ENCODE results near the gene TRIM23.
A peak's percentile ranks its signal among the peaks of the same experiment; 100 is the strongest.

Gene TRIM23

DNA sequence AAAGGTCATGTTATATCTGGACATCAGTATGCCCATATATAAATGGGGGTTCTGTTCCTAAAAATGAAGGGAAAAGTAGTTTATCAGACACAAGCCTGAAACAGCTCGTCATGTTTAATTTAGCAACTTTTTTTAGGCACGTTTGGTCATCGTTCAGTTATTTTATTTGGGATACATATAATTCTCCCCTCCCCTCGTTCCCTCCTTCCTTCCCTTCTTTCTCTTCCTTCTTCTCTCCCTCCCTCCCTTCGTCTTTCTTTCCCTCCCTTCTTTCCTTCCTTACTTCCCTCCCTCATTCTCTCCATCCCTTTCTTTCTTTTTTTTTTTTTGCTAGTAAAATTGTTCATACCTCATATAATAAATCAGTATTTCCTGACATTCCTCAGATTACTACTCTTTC lies 57.6 kb downstream of the TRIM23 start:
- no peaks in the 10 kb centered on the region for H3K9me3 ChIP-seq (ENCODE audit: insufficient read depth, low read length, severe bottlenecking)
- peaks cover 53% of the 10 kb centered on the region for H3K79me2 ChIP-seq (ENCODE audit: insufficient read depth, low read length)
- ATAC-seq (ENCODE audit: insufficient read depth, low read depth): no peak
- H3K36me3 ChIP-seq (ENCODE audit: insufficient read depth, low read length): peaks cover 38% of the 10 kb centered on the region
- H3K27me3 ChIP-seq (ENCODE audit: insufficient read depth, low read length, poor library complexity): no peaks in the 10 kb centered on the region
- TF ChIP-seq, protein P1, sequence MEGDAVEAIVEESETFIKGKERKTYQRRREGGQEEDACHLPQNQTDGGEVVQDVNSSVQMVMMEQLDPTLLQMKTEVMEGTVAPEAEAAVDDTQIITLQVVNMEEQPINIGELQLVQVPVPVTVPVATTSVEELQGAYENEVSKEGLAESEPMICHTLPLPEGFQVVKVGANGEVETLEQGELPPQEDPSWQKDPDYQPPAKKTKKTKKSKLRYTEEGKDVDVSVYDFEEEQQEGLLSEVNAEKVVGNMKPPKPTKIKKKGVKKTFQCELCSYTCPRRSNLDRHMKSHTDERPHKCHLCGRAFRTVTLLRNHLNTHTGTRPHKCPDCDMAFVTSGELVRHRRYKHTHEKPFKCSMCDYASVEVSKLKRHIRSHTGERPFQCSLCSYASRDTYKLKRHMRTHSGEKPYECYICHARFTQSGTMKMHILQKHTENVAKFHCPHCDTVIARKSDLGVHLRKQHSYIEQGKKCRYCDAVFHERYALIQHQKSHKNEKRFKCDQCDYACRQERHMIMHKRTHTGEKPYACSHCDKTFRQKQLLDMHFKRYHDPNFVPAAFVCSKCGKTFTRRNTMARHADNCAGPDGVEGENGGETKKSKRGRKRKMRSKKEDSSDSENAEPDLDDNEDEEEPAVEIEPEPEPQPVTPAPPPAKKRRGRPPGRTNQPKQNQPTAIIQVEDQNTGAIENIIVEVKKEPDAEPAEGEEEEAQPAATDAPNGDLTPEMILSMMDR (IDR thresholded peaks at IDR 0.05; ENCODE audit: borderline replicate concordance, extremely low read depth, low read length, poor library complexity, severe bottlenecking): no peak
- no peak for TF ChIP-seq EZH2 (IDR thresholded peaks at IDR 0.05; ENCODE audit: borderline replicate concordance, low read depth, low read length, severe bottlenecking)
- H3K9ac ChIP-seq (ENCODE audit: low read depth, low read length): no peak overlapping the region
- H2AFZ ChIP-seq (ENCODE audit: low read depth, low read length): no peak overlapping the region
- H3K4me1 ChIP-seq (ENCODE audit: insufficient read depth, low read length): peaks cover 38% of the 10 kb centered on the region
- no peak overlapping the region for H3K4me2 ChIP-seq (ENCODE audit: insufficient read depth, low read length)
- no peaks in the 10 kb centered on the region for H4K20me1 ChIP-seq (ENCODE audit: insufficient read depth, low read length)
- no peak overlapping the region for H3K4me3 ChIP-seq (ENCODE audit: low read depth in 1 of 2, low read length in 2 of 2)
- DNase-seq: no peak
- H3K27ac ChIP-seq (ENCODE audit: low read length): no peak overlapping the region

DNA sequence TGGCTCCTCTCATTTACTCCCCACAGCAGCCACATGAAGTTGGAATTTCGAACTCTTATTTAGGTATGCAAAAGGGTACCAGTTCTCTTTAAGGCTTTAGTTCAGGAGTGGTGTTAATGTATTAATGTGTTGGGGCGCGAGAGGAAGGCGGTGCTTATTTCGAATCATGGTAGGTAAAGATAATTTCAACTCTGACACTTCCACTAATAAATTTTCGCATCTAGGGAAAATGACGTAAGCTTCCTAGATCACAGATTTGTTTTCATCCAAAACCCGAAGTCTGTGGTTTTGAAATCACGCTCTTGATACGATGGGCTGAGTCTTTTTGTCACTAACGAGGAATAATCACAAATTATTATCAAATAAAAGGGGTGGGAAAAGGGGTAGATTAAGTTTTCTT lies 60.4 kb downstream of the TRIM23 start:
- Histone ChIP-seq H2AFZ (ENCODE audit: low read depth, low read length) (peak overlapping the region; percentile 96), H3K79me2 (ENCODE audit: insufficient read depth, low read length) (peaks cover 78% of the 10 kb centered on the region), H3K36me3 (ENCODE audit: insufficient read depth, low read length) (peaks cover 34% of the 10 kb centered on the region), H3K9ac (ENCODE audit: low read depth, low read length) (peak overlapping the region; percentile 64), H4K20me1 (ENCODE audit: insufficient read depth, low read length) (no peaks in the 10 kb centered on the region), H3K4me1 (ENCODE audit: insufficient read depth, low read length) (peaks cover 54% of the 10 kb centered on the region), H3K9me3 (ENCODE audit: insufficient read depth, low read length, severe bottlenecking) (no peaks in the 10 kb centered on the region), H3K4me3 (ENCODE audit: low read depth in 1 of 2, low read length in 2 of 2) (peak overlapping the region; percentile 44 to 61), H3K4me2 (ENCODE audit: insufficient read depth, low read length) (peak overlapping the region; percentile 79), H3K27ac (ENCODE audit: low read length) (peak overlapping the region; percentile 87), H3K27me3 (ENCODE audit: insufficient read depth, low read length, poor library complexity) (no peaks in the 10 kb centered on the region)
- ATAC-seq (ENCODE audit: insufficient read depth, low read depth) (no peak), DNase-seq (no peak)
- no peak for TF ChIP-seq EZH2 (IDR thresholded peaks at IDR 0.05; ENCODE audit: borderline replicate concordance, low read depth, low read length, severe bottlenecking)
- TF ChIP-seq, protein P1 (IDR thresholded peaks at IDR 0.05; ENCODE audit: borderline replicate concordance, extremely low read depth, low read length, poor library complexity, severe bottlenecking): no peak

GRCh38 chr5:65562731-65563701 lies 61.1 kb downstream of the TRIM23 start, which contains the start of the genes CENPK and PPWD1:
Gene CENPK, minus strand, starts transcription at chr5:65563168. Its CDS starts 8,261 bp downstream, at chr5:65554907.
Gene PPWD1, plus strand, starts transcription at chr5:65563296. Its CDS starts 15 bp downstream, at chr5:65563311.
- peak within 1 kb of the TSS; percentile 94 for H3K27ac ChIP-seq (ENCODE audit: low read length)
- TF ChIP-seq, protein P1 (IDR thresholded peaks at IDR 0.05; ENCODE audit: borderline replicate concordance, extremely low read depth, low read length, poor library complexity, severe bottlenecking): no peak
- peak within 1 kb of the TSS; percentile 96 for H2AFZ ChIP-seq (ENCODE audit: low read depth, low read length)
- peak within 1 kb of the TSS; percentile 64 for H3K9ac ChIP-seq (ENCODE audit: low read depth, low read length)
- no peaks in the 10 kb centered on the region for H3K9me3 ChIP-seq (ENCODE audit: insufficient read depth, low read length, severe bottlenecking)
- no peaks in the 10 kb centered on the region for H3K27me3 ChIP-seq (ENCODE audit: insufficient read depth, low read length, poor library complexity)
- ATAC-seq (ENCODE audit: insufficient read depth, low read depth) (peak; percentile 99), DNase-seq (peak; percentile 96)
- peak within 1 kb of the TSS; percentile 44 to 61 for H3K4me3 ChIP-seq (ENCODE audit: low read depth in 1 of 2, low read length in 2 of 2)
- no peaks in the 10 kb centered on the region; the same call in 1 of the 2 replicates for H4K20me1 ChIP-seq (ENCODE audit: insufficient read depth, low read length)
- H3K4me2 ChIP-seq (ENCODE audit: insufficient read depth, low read length): peak within 1 kb of the TSS; percentile 89
- H3K36me3 ChIP-seq (ENCODE audit: insufficient read depth, low read length): peaks cover 37% of the 10 kb centered on the region
- H3K4me1 ChIP-seq (ENCODE audit: insufficient read depth, low read length): peaks cover 54% of the 10 kb centered on the region
- H3K79me2 ChIP-seq (ENCODE audit: insufficient read depth, low read length): peaks cover 86% of the 10 kb centered on the region

All from DND-41 (cell line).